Neural cell (in vitro differentiated cells): Measurements from ENCODE around the gene SLC25A42. TPM values are rescaled to one million over a fixed set of nuclear protein-coding genes. Genes with fewer than 3 reads are reported as not detected.

Experiments
- H2AFZ ChIP-seq: fragments of 200-600, 300-800 bp; sonication (generic), shearing (Covaris generic); 2 replicates; pipeline ENCODE4 v1.6.0; 2014; ENCODE audit warnings: low read depth, mild to moderate bottlenecking, antibody characterized with exemption, low read length, moderate library complexity
- H3F3A ChIP-seq: fragments of 200-600 bp; shearing (Covaris generic); 2 replicates; pipeline ENCODE4 v1.6.1; 2016; ENCODE audit warnings: mild to moderate bottlenecking, moderate library complexity, mixed read lengths, antibody characterized with exemption, low read length; ENCODE audit not compliant: insufficient read depth, poor library complexity, severe bottlenecking
- H3K27ac ChIP-seq: fragments of 200-600, 300-800 bp; sonication (generic), shearing (Covaris generic); 2 replicates; pipeline ENCODE4 v1.5.1; 2014; ENCODE audit warnings: mild to moderate bottlenecking, low read length, moderate library complexity
- H3K27me3 ChIP-seq: fragments of 300-800, 200-600 bp; sonication (generic), shearing (Covaris generic); 2 replicates; pipeline ENCODE4 v1.6.0; 2014; ENCODE audit warnings: mild to moderate bottlenecking, low read depth, low read length, moderate library complexity; ENCODE audit not compliant: insufficient read depth
- H3K36me3 ChIP-seq: fragments of 300-800, 200-600 bp; sonication (generic), shearing (Covaris generic); 2 replicates; pipeline ENCODE4 v1.5.1; 2014; ENCODE audit warnings: mild to moderate bottlenecking, antibody characterized with exemption, low read length, moderate library complexity; ENCODE audit not compliant: insufficient read depth
- H3K4me2 ChIP-seq: fragments of 300-800, 200-600 bp; sonication (generic), shearing (Covaris generic); 2 replicates; pipeline ENCODE4 v1.6.0; 2014; ENCODE audit warnings: mild to moderate bottlenecking, low read length
- H3K4me3 ChIP-seq: fragments of 300-800, 200-600 bp; sonication (generic), shearing (Covaris generic); 2 replicates; pipeline ENCODE4 v1.5.1; 2014; ENCODE audit warnings: mild to moderate bottlenecking, low read length, moderate library complexity
- H3K79me2 ChIP-seq: fragments of 200-600 bp; shearing (Covaris generic); replicated peaks from 2 replicates; pipeline ENCODE4 v1.6.0; 2014; ENCODE audit warnings: mild to moderate bottlenecking, low read length, moderate library complexity; ENCODE audit not compliant: insufficient read depth
- H3K9ac ChIP-seq: fragments of 300-800, 200-600 bp; sonication (generic), shearing (Covaris generic); 2 replicates; pipeline ENCODE4 v1.6.1; 2016; ENCODE audit warnings: mild to moderate bottlenecking, low read length, mixed read lengths
- H3K9me2 ChIP-seq: fragments of 200-600 bp; shearing (Covaris generic); 2 replicates; pipeline ENCODE4 v1.6.1; 2016; ENCODE audit warnings: mild to moderate bottlenecking, low read length, mixed read lengths; ENCODE audit not compliant: insufficient read depth
- H3K9me3 ChIP-seq: fragments of 200-600, 300-800 bp; sonication (generic), shearing (Covaris generic); 2 replicates; pipeline ENCODE4 v1.6.1; 2016; ENCODE audit warnings: mild to moderate bottlenecking, mixed run types, low read length, moderate library complexity, mixed read lengths
- H4K20me1 ChIP-seq: fragments of 200-600 bp; shearing (Covaris generic); 2 replicates; pipeline ENCODE4 v1.6.1; 2016; ENCODE audit warnings: mild to moderate bottlenecking, mixed run types; ENCODE audit not compliant: insufficient read depth
- CTCF ChIP-seq: fragments of 450-650 bp; IDR thresholded peaks from 2 replicates; pipeline ENCODE4 v1.5.1; 2014; ENCODE audit warnings: antibody characterized with exemption, mild to moderate bottlenecking, moderate library complexity; ENCODE audit not compliant: poor library complexity, severe bottlenecking
- EP300 ChIP-seq: fragments of 450-650 bp; conservative IDR thresholded peaks from 2 replicates; pipeline ENCODE4 v1.6.1; 2014; ENCODE audit warnings: antibody characterized with exemption, mild to moderate bottlenecking, moderate library complexity; ENCODE audit not compliant: poor library complexity, severe bottlenecking
- EZH2 ChIP-seq: fragments of 200-600, 300-800 bp; shearing (Covaris generic), sonication (generic); IDR thresholded peaks from 2 replicates; pipeline ENCODE4 v1.6.1; 2014; ENCODE audit warnings: antibody characterized with exemption, low read length, borderline replicate concordance, mild to moderate bottlenecking; ENCODE audit not compliant: insufficient read depth, poor library complexity, severe bottlenecking
- MXI1 ChIP-seq: fragments of 450-650 bp; conservative IDR thresholded peaks from 2 replicates; pipeline ENCODE4 v1.6.1; 2014; ENCODE audit warnings: antibody characterized with exemption, mild to moderate bottlenecking; ENCODE audit not compliant: poor library complexity, severe bottlenecking
- POLR2AphosphoS5 ChIP-seq: IDR thresholded peaks from 2 replicates; pipeline ENCODE4 v1.6.1; 2012
- RAD21 ChIP-seq: fragments of 450-650 bp; conservative IDR thresholded peaks from 2 replicates; pipeline ENCODE4 v1.6.1; 2014; ENCODE audit warnings: antibody characterized with exemption, mild to moderate bottlenecking, moderate library complexity
- REST ChIP-seq: IDR thresholded peaks from 2 replicates; pipeline ENCODE4 v1.6.1; 2012; ENCODE audit warnings: borderline replicate concordance
- SMC3 ChIP-seq: fragments of 450-650 bp; conservative IDR thresholded peaks from 2 replicates; pipeline ENCODE4 v1.6.1; 2014; ENCODE audit warnings: antibody characterized with exemption, mild to moderate bottlenecking, moderate library complexity; ENCODE audit not compliant: poor library complexity
- TAF1 ChIP-seq: IDR thresholded peaks from 2 replicates; pipeline ENCODE4 v1.6.1; 2012; ENCODE audit warnings: low read depth
- polyA plus RNA-seq: library from polyadenylated mRNA; depleted of rRNA; stranded (reverse); fragments of >200 nt; gene quantifications from 2 replicates; pipeline ENCODE4 v1.2.3, GENCODE V29; 2014

The SLC25A42 gene
- polyA plus RNA-seq, 1 donor from 2014 or later = 22.7 TPM

- TF ChIP-seq REST (no peak), TAF1 (no peak), SMC3 (no peak)
Observed at GRCh38 chr19:19123386-19123785, 59.6 kb downstream of the SLC25A42 start (continued).

- no peaks in the 10 kb centered on the region for H3F3A ChIP-seq
- H3K4me2 ChIP-seq = no peak overlapping the region
- no peaks in the 10 kb centered on the region for H3K36me3 ChIP-seq
- H3K27me3 ChIP-seq = no peaks in the 10 kb centered on the region
- H3K79me2 ChIP-seq = no peaks in the 10 kb centered on the region
- no peaks in the 10 kb centered on the region for H3K9me2 ChIP-seq
- no peaks in the 10 kb centered on the region for H4K20me1 ChIP-seq
- H3K27ac ChIP-seq = no peak overlapping the region
- no peak overlapping the region for H3K9ac ChIP-seq
- no peaks in the 10 kb centered on the region for H3K9me3 ChIP-seq
- H3K4me3 ChIP-seq = no peak overlapping the region
- TF ChIP-seq TAF1 = no peak
- TF ChIP-seq CTCF = no peak
- no peak for TF ChIP-seq MXI1
- TF ChIP-seq REST = no peak
- no peak overlapping the region for H2AFZ ChIP-seq
Observed at GRCh38 chr19:19126102-19126501, 62.3 kb downstream of the SLC25A42 start.

GRCh38 chr19:19131989-19132388 is 68.2 kb downstream of the SLC25A42 start:
- TF ChIP-seq TAF1 = no peak
- TF ChIP-seq MXI1 = no peak
- TF ChIP-seq CTCF = no peak
- TF ChIP-seq POLR2AphosphoS5 = no peak
- TF ChIP-seq RAD21 = no peak
- TF ChIP-seq EZH2 = no peak
- TF ChIP-seq EP300 = no peak
- no peak for TF ChIP-seq REST
- TF ChIP-seq SMC3 = no peak
- Histone ChIP-seq H3K79me2 (no peaks in the 10 kb centered on the region), H3K27ac (no peak overlapping the region), H3K9me2 (no peaks in the 10 kb centered on the region), H3K4me2 (no peak overlapping the region), H3K4me3 (no peak overlapping the region), H3K9ac (no peak overlapping the region), H3F3A (no peaks in the 10 kb centered on the region), H4K20me1 (no peaks in the 10 kb centered on the region), H3K9me3 (no peaks in the 10 kb centered on the region), H3K27me3 (no peaks in the 10 kb centered on the region), H2AFZ (no peak overlapping the region), H3K36me3 (no peaks in the 10 kb centered on the region)
